ENCODE data around the gene PCDH11X.
"Not testable (repeated sequence)": the region's sequence is repeated elsewhere in the genome, so short reads cannot be mapped to it uniquely, and the experiment has no call there.

Gene PCDH11X

GRCh38 chrX:91779135-91779534, at the start of gene PCDH11X:
PCDH11X (plus strand) TSS chrX:91779375; CDS start chrX:91835505, 56,130 bp downstream.
- in situ Hi-C loops (cut with HindIII; ENCODE audit: low sequenced_read_pairs): not testable (repeated sequence)

- in situ Hi-C loops (cut with HindIII; ENCODE audit: low sequenced_read_pairs): not testable (repeated sequence)
These were observed 31.7 kb upstream of the PCDH11X start for GRCh38 chrX:91747446-91747845.

GRCh38 chrX:91753022-91753421, 26.2 kb upstream of the PCDH11X start:
- in situ Hi-C loops (cut with HindIII; ENCODE audit: low sequenced_read_pairs): not testable (repeated sequence)

- in situ Hi-C loops (cut with HindIII; ENCODE audit: low sequenced_read_pairs): not testable (repeated sequence)
These were observed 8.3 kb upstream of the PCDH11X start for GRCh38 chrX:91770619-91771488.

GRCh38 chrX:91773943-91774342, 5.2 kb upstream of the PCDH11X start:
- in situ Hi-C loops (cut with HindIII; ENCODE audit: low sequenced_read_pairs): not testable (repeated sequence)

- in situ Hi-C loops (cut with HindIII; ENCODE audit: low sequenced_read_pairs): not testable (repeated sequence)
These were observed 833 bp downstream of the PCDH11X start for GRCh38 chrX:91780008-91780407.

- in situ Hi-C loops (cut with HindIII; ENCODE audit: low sequenced_read_pairs): not testable (repeated sequence)
These were observed 1.5 kb downstream of the PCDH11X start for GRCh38 chrX:91780698-91781097.

GRCh38 chrX:91781553-91782298, 2.6 kb downstream of the PCDH11X start:
- in situ Hi-C loops (cut with HindIII; ENCODE audit: low sequenced_read_pairs): not testable (repeated sequence)

- in situ Hi-C loops (cut with HindIII; ENCODE audit: low sequenced_read_pairs): not testable (repeated sequence)
These were observed 3.6 kb downstream of the PCDH11X start for GRCh38 chrX:91782825-91783224.

GRCh38 chrX:91817537-91817936, 38.4 kb downstream of the PCDH11X start:
- in situ Hi-C loops (cut with HindIII; ENCODE audit: low sequenced_read_pairs): not testable (repeated sequence)

GRCh38 chrX:91825321-91825720, 46.1 kb downstream of the PCDH11X start:
- in situ Hi-C loops (cut with HindIII; ENCODE audit: low sequenced_read_pairs): not testable (repeated sequence)
